Measurements from ENCODE around the gene SHH.

DNA sequence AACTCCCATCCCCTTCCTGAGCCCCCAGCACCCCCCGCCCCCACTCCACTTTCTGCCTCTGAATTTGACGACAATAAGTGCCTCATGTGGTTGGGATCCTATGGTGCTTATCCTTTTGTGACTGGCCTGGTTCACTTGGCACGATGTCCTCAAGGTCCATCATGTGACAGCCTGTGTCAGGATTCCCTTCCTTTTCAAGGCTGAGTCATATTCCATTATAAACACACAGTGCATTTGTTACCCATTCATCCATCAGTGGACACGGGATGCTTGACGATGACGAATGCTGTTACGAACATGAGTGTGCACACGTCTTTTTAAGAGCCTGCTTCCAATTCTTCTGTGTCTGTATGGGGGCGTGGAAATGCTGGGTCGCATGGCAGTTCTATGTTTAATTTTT, 26.7 kb downstream of the SHH start:
- TF ChIP-seq CTCF (IDR thresholded peaks at IDR 0.05; ENCODE audit: insufficient read depth, low read depth, low read length) (no peak), EZH2 (IDR thresholded peaks at IDR 0.05; ENCODE audit: insufficient read depth, low read length) (no peak)
